Panc1 (cell line): ENCODE measurements around the gene PCCA. TPM values are rescaled to one million over a fixed set of nuclear protein-coding genes. Genes with fewer than 3 reads are reported as not detected.

Experiments used
- ATAC-seq: fragments of 200-7000 bp; cut with Tn5 transposase; 2 replicates; pipeline ENCODE4 v1.9.1; 2020; ENCODE audit warnings: mild to moderate bottlenecking, moderate library complexity
- BruUV-seq: library from RNA; stranded (reverse); fragments of 400-500 nt; replicated peaks from 2 replicates; lab custom pipeline; 2021; lab: Mats Ljungman, UMichigan
- CTCF ChIA-PET: fragments of 300-600 bp; sonication (Branson Sonifier 250); formaldehyde crosslinking; loops from one replicate; lab custom pipeline; 2022; ENCODE audit warnings: antibody characterized with exemption; lab: Charles Lee
- POLR2A ChIA-PET: fragments of 300-600 bp; sonication (Branson Sonifier 250); formaldehyde crosslinking; loops from one replicate; lab custom pipeline; 2022; ENCODE audit warnings: antibody characterized with exemption; lab: Charles Lee
- DNase-seq: peaks from one replicate; pipeline ENCODE4 v3.0.0-alpha.2; 2010; ENCODE audit warnings: low read depth, low spot score
- H3K27ac ChIP-seq: 2 replicates; pipeline ENCODE4 v1.5.1; 2011; ENCODE audit warnings: mild to moderate bottlenecking, low read length, inconsistent platforms
- H3K27me3 ChIP-seq: fragments of 200-500 bp; sonication (Bioruptor generic); 2 replicates; pipeline ENCODE4 v1.6.0; 2014; ENCODE audit warnings: low read length, inconsistent platforms; ENCODE audit not compliant: control insufficient read depth, insufficient read depth
- H3K36me3 ChIP-seq: fragments of 200-500 bp; sonication (Bioruptor generic); 2 replicates; pipeline ENCODE4 v1.5.1; 2014; ENCODE audit warnings: inconsistent platforms, mild to moderate bottlenecking, low read length, moderate library complexity; ENCODE audit not compliant: control insufficient read depth, insufficient read depth
- H3K4me1 ChIP-seq: 2 replicates; pipeline ENCODE4 v1.5.1; 2011; ENCODE audit warnings: inconsistent platforms, mild to moderate bottlenecking, low read length, moderate library complexity; ENCODE audit not compliant: control insufficient read depth, insufficient read depth
- H3K4me3 ChIP-seq, 2 experiments: 2 replicates each; pipeline ENCODE4 v1.5.1; 2011 to 2012; ENCODE audit warnings: low read depth in 2 of 2, low read length in 2 of 2, mild to moderate bottlenecking in 2 of 2, inconsistent platforms in 1 of 2, moderate library complexity in 1 of 2
- H3K9me3 ChIP-seq: fragments of 200-500 bp; sonication (Bioruptor generic); 2 replicates; pipeline ENCODE4 v1.5.1; 2014; ENCODE audit warnings: low read depth, mild to moderate bottlenecking, inconsistent platforms, low read length, moderate library complexity; ENCODE audit not compliant: control insufficient read depth, insufficient read depth
- POLR2AphosphoS5 ChIP-seq: IDR thresholded peaks from 2 replicates; pipeline ENCODE4 v1.6.1; 2012; ENCODE audit warnings: mild to moderate bottlenecking, low read depth, low read length, moderate library complexity
- SIN3A ChIP-seq: IDR thresholded peaks from 2 replicates; pipeline ENCODE4 v1.6.1; 2012; ENCODE audit warnings: low read depth, mild to moderate bottlenecking, low read length, moderate library complexity, borderline replicate concordance; ENCODE audit not compliant: insufficient read depth
- TCF7L2 ChIP-seq: IDR thresholded peaks from 2 replicates; pipeline ENCODE4 v1.6.1; 2011; ENCODE audit warnings: mild to moderate bottlenecking, low read depth, low read length, inconsistent platforms
- in situ Hi-C: cut with HindIII; loops from 2 replicates; pipeline ENCODE4 v1.10.0; 2016; ENCODE audit warnings: low sequenced_read_pairs, low pct_unique_long_range_greater_than_20kb
- intact Hi-C: fragments of 100-400 bp; cut with micrococcal nuclease; formaldehyde crosslinking; loops from one replicate; pipeline ENCODE4 v1.10.0; 2022; ENCODE audit not compliant: unreplicated experiment
- total RNA-seq: library from RNA; stranded (reverse); gene quantifications from one replicate; pipeline ENCODE4 v1.2.1, GENCODE V29; 2021; ENCODE audit not compliant: unreplicated experiment
- TF ChIP-seq, protein P1 (sequence below): fragments of 450-650 bp; IDR thresholded peaks from 2 replicates; pipeline ENCODE4 v1.5.1; 2017; ENCODE audit warnings: mild to moderate bottlenecking
- TF ChIP-seq, protein P2 (sequence below), 2 experiments: IDR thresholded peaks; 2 replicates each; pipeline ENCODE4 v1.6.1; 2011 to 2012; ENCODE audit warnings: low read depth in 2 of 2, control low read depth in 1 of 2, low read length in 1 of 2, mild to moderate bottlenecking in 1 of 2, moderate library complexity in 1 of 2; ENCODE audit not compliant: insufficient read depth in 1 of 2

The PCCA gene
- total RNA-seq, 1 experiment from 2014 or later, result 14.7 TPM

DNA sequence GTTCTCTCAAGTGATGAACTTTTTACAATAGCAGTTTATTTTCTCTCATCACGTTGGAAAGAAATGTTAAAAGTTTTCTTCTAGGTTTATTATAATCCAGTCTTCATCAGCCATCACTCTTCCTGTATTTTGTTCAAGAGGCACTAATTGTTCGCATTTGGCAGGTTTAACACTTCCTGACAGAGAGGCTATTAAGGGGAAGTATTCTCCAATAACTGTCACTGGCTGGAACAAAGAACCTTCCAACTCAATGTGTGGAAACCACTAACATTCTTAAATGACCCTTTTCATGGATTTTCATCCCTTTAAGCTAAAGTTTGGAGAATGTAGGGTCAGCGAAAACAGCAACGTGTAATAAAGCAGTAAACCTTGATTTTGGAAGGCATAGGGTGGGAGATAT is 145.1 kb downstream of the PCCA start:
- no TSS peak for BruUV-seq
- H3K4me3 ChIP-seq, result no peak overlapping the region
- H3K9me3 ChIP-seq, result no peaks in the 10 kb centered on the region
- intact Hi-C loops, result loop anchor here (10.0 kb wide), 2 partner anchors 319 to 579 kb away; no protein-coding TSS in a partner anchor
- CTCF ChIA-PET, result interaction anchor here (0.6 to 0.7 kb wide), 3 partner anchors 43 to 324 kb away, joined by 3 to 7 read pairs (median 4); no protein-coding TSS in a partner anchor
- no peak for ATAC-seq
- H3K4me1 ChIP-seq, result peaks cover 23% of the 10 kb centered on the region
- H3K36me3 ChIP-seq, result no peaks in the 10 kb centered on the region
- in situ Hi-C loops, result no loop called here
- POLR2A ChIA-PET, result interaction anchor here (0.6 kb wide), 1 partner anchor 254 kb away, joined by 4 read pairs; no protein-coding TSS in a partner anchor
- peak overlapping the region; percentile 63; the same call in 1 of the 2 replicates for H3K27ac ChIP-seq
- TF ChIP-seq POLR2AphosphoS5 (no peak), TCF7L2 (no peak), SIN3A (no peak)
- TF ChIP-seq, protein P1, sequence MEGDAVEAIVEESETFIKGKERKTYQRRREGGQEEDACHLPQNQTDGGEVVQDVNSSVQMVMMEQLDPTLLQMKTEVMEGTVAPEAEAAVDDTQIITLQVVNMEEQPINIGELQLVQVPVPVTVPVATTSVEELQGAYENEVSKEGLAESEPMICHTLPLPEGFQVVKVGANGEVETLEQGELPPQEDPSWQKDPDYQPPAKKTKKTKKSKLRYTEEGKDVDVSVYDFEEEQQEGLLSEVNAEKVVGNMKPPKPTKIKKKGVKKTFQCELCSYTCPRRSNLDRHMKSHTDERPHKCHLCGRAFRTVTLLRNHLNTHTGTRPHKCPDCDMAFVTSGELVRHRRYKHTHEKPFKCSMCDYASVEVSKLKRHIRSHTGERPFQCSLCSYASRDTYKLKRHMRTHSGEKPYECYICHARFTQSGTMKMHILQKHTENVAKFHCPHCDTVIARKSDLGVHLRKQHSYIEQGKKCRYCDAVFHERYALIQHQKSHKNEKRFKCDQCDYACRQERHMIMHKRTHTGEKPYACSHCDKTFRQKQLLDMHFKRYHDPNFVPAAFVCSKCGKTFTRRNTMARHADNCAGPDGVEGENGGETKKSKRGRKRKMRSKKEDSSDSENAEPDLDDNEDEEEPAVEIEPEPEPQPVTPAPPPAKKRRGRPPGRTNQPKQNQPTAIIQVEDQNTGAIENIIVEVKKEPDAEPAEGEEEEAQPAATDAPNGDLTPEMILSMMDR, result no peak
- TF ChIP-seq, protein P2, sequence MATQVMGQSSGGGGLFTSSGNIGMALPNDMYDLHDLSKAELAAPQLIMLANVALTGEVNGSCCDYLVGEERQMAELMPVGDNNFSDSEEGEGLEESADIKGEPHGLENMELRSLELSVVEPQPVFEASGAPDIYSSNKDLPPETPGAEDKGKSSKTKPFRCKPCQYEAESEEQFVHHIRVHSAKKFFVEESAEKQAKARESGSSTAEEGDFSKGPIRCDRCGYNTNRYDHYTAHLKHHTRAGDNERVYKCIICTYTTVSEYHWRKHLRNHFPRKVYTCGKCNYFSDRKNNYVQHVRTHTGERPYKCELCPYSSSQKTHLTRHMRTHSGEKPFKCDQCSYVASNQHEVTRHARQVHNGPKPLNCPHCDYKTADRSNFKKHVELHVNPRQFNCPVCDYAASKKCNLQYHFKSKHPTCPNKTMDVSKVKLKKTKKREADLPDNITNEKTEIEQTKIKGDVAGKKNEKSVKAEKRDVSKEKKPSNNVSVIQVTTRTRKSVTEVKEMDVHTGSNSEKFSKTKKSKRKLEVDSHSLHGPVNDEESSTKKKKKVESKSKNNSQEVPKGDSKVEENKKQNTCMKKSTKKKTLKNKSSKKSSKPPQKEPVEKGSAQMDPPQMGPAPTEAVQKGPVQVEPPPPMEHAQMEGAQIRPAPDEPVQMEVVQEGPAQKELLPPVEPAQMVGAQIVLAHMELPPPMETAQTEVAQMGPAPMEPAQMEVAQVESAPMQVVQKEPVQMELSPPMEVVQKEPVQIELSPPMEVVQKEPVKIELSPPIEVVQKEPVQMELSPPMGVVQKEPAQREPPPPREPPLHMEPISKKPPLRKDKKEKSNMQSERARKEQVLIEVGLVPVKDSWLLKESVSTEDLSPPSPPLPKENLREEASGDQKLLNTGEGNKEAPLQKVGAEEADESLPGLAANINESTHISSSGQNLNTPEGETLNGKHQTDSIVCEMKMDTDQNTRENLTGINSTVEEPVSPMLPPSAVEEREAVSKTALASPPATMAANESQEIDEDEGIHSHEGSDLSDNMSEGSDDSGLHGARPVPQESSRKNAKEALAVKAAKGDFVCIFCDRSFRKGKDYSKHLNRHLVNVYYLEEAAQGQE (IDR thresholded peaks at IDR 0.05; ENCODE audit: insufficient read depth in 1 of 2, low read depth in 2 of 2, low read length in 1 of 2), result no peak
- no peak for DNase-seq
- no peaks in the 10 kb centered on the region for H3K27me3 ChIP-seq

DNA sequence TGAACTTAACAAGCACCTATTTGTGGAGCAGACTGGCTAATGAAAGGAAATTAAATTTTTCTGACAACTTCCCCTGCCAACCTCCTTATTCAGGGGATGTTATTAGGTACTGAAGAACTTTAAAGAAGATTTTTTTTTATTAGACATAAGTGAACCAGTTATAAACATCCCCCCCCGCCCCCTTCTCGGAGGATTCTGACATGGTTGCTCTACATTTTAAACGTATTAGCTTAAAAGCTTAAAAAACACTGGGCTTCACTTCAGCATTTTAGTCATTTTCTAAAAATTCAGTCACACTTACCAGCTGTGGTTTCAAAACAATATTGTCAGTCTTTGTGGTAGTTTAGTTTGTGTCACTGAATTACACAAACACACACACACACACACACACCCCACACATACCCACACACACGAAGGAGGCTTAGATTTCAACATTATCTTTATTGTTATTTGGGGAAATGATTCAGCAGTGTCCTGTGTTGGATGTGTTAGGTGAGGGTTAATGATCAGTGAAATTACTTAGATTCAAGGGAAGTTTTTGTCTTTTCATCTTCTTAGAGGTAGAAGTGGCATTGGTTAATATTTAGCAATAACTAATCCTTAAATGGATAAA is 145.7 kb downstream of the PCCA start:
- Histone ChIP-seq H3K27me3 (no peaks in the 10 kb centered on the region), H3K36me3 (no peaks in the 10 kb centered on the region), H3K4me3 (no peak overlapping the region), H3K9me3 (no peaks in the 10 kb centered on the region), H3K27ac (peak overlapping the region; percentile 63; the same call in 1 of the 2 replicates), H3K4me1 (peaks cover 23% of the 10 kb centered on the region)
- TF ChIP-seq POLR2AphosphoS5 (no peak), TCF7L2 (no peak), SIN3A (no peak)
- TF ChIP-seq, protein P1, result no peak
- TF ChIP-seq, protein P2 (IDR thresholded peaks at IDR 0.05; ENCODE audit: insufficient read depth in 1 of 2, low read depth in 2 of 2, low read length in 1 of 2), result no peak
- intact Hi-C loops, result loop anchor here (5.0 to 10.0 kb wide), 3 partner anchors 252 to 580 kb away; partner anchors contain the start of gene ZIC2
- BruUV-seq, result no TSS peak
- no peak for ATAC-seq
- in situ Hi-C loops, result no loop called here
- POLR2A ChIA-PET, result interaction anchor here (0.6 kb wide), 1 partner anchor 233 kb away, joined by 5 read pairs; no protein-coding TSS in a partner anchor
- DNase-seq, result no peak
- CTCF ChIA-PET, result interaction anchor here (0.6 to 1.0 kb wide), 4 partner anchors 42 to 324 kb away, joined by 3 to 7 read pairs (median 4); no protein-coding TSS in a partner anchor
